Mononuclear cell (primary cell): ENCODE measurements around the gene CD36. TPM values are rescaled to one million over a fixed set of nuclear protein-coding genes. Genes with fewer than 3 reads are reported as not detected.
A peak's percentile ranks its signal among the peaks of the same experiment; 100 is the strongest.

Experiments used
- H3K27me3 ChIP-seq: 2 replicates; pipeline ENCODE4 v1.6.0; 2011; ENCODE audit warnings: low read length, control low read depth; ENCODE audit not compliant: insufficient read depth
- H3K4me1 ChIP-seq: 2 replicates; pipeline ENCODE4 v1.5.1; 2011; ENCODE audit warnings: mild to moderate bottlenecking, low read length, control low read depth; ENCODE audit not compliant: insufficient read depth
- H3K4me3 ChIP-seq: 2 replicates; pipeline ENCODE4 v1.5.1; 2011; ENCODE audit warnings: mild to moderate bottlenecking, low read length, moderate library complexity
- H3K9me3 ChIP-seq: 2 replicates; pipeline ENCODE4 v1.5.1; 2011; ENCODE audit warnings: low read depth, mild to moderate bottlenecking, control low read depth, low read length
- total RNA-seq: library from RNA; depleted of rRNA; stranded (reverse); fragments of >200 nt; gene quantifications from one replicate; pipeline ENCODE4 v1.2.3, GENCODE V29; 2012

The CD36 gene
- total RNA-seq, 1 donor: 364 TPM

DNA sequence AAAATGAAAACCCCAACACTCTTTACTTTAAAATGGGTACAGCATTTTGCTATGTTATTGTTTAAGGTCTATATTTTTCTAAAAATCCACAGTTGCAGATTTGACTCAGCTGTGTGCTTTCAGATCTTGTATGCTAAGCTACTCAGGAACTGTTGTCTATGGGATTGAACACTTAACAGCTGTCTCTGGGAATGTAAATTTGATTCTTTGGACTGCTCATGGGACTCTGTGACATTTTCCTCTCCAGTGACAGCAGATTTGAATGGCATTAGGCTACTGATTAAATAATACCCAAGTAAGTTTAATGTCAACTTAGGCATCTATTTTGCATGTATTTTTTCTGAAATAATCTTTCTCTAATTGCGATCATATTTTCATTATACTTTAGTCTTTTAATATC, 1.7 kb upstream of the CD36 start:
- H3K9me3 ChIP-seq: no peaks in the 10 kb centered on the region
- H3K27me3 ChIP-seq: no peaks in the 10 kb centered on the region
- peaks cover 32% of the 10 kb centered on the region for H3K4me1 ChIP-seq
- no peak overlapping the region for H3K4me3 ChIP-seq

DNA sequence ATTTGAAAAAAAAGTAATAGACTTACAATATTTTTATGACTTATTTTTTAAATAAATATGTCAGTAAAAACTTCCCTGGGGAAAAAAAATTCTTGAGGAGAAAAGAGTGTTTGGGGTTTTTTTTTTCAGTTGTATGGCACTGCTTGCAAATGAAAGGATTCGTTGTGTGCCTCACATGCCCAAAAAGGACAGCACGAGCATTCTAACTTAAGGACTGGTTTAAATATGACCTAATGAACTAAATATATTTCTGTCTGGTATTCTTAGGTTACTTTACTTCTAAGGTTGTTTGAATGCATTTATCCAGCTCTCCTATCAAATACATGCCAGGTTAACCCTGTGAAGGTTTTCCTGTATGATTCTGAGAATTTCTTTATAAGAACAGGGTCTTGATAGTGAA, 988 bp upstream of the CD36 start:
- Histone ChIP-seq H3K27me3 (no peaks in the 10 kb centered on the region), H3K4me1 (peaks cover 29% of the 10 kb centered on the region), H3K4me3 (no peak overlapping the region), H3K9me3 (no peaks in the 10 kb centered on the region)

DNA sequence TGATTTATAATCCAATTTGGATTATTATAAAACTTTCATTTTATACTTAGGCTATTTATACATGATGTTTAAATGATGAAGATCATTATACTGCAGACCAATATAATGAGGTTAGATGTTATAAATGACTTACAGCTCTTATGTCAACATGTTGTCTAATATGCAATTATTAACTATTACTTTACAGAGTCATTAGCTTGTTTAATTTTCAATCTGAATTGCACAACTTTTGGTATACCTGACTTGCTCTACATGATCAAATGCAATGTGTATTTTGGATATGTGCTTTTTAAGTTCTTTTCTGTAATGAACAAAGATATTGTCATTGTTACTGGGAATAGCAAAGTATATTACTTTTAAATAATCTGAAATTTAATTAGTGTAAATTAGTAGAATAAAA, 569 bp downstream of the CD36 start:
- no peaks in the 10 kb centered on the region for H3K9me3 ChIP-seq
- peaks cover 35% of the 10 kb centered on the region for H3K4me1 ChIP-seq
- peak overlapping the region; percentile 42 for H3K4me3 ChIP-seq
- H3K27me3 ChIP-seq: no peaks in the 10 kb centered on the region

DNA sequence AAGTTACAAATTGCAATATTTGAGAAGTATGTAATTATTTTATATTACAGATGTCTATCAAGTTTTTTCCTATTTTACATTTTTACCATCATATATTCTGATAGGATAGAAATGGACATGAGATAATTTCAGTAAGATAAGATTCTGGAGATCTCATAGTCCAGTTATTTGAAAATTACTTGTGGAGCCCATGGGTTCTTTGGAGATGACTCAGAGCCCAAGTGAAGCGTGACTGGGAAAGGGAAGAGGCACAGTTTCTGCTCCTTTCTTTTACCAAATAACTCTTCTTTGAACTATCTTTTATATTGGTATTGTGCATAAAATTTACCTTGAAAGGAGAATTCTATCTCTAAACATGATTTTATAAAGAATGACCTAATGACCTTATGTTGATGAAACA, 2.4 kb downstream of the CD36 start:
- no peaks in the 10 kb centered on the region for H3K27me3 ChIP-seq
- H3K4me3 ChIP-seq: peak overlapping the region; percentile 42
- peaks cover 27% of the 10 kb centered on the region for H3K4me1 ChIP-seq
- no peaks in the 10 kb centered on the region for H3K9me3 ChIP-seq

DNA sequence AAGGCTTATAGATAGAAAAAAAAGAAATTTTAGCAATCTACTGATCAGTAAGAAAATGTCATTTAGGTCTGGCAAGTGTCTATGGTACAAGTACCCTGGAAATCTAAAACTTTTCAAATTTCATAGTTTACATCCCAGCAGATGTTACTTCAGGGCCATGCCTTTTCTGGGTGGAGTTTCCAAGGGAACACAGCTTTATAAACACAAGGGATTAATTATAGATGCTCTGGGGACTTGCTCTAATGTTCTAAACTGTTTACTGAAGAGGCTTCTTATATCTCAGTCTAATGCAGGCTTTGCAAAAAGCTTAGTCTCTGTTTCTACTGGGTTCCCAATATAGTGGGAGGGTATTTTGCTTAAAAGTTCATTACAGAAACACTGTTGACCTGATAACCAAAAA, 3.1 kb downstream of the CD36 start:
- H3K27me3 ChIP-seq: no peaks in the 10 kb centered on the region
- no peaks in the 10 kb centered on the region for H3K9me3 ChIP-seq
- H3K4me1 ChIP-seq: peaks cover 23% of the 10 kb centered on the region
- H3K4me3 ChIP-seq: peak overlapping the region; percentile 42

DNA sequence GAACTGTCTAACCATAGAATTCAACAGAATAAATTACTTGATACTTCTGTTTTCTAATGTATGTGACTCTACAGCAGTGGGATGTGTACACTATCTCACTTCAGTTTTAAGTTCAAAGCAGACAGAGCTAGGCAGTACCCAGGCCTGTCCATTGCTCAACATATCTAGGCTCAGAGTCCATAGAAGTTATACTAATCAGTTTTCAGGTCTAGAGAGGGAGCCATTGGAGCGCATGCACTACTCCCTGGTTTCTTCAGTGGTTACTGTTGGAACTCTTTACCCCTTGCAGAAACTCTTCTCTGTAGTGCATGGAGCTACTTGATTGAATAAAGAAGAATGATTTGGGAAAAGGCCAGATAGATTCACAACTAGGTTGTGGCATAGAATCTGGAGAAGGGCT, 4.4 kb downstream of the CD36 start:
- Histone ChIP-seq H3K4me1 (peaks cover 14% of the 10 kb centered on the region), H3K27me3 (no peaks in the 10 kb centered on the region), H3K4me3 (no peak overlapping the region), H3K9me3 (no peaks in the 10 kb centered on the region)

DNA sequence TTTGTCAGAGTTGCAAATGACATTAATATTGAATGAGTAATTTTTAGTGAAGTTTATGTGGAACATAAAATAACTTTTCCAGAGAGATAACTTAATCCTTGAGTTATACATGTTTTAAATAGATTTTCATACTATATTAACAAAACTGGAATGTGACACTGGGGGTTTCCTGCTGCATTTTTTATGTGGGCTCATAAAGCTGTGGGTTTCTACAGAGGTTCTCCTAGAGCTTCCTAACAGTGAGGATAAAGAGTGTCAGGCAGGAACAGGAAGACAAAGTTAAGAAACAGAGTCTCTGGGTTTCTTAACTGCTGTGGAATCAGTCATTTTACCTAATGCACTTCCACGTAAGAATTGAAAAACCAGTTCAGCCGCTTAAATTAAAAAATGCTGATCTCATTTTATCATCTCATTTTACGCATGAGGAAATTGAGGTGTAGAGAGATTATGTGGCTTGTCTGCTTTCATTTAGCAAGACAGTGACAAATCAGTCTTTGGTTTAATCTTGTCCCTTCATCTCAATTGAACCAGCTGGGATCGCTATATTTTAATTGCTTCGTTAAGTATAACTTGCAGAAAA, 5.0 kb downstream of the CD36 start:
- no peaks in the 10 kb centered on the region for H3K9me3 ChIP-seq
- peaks cover 14% of the 10 kb centered on the region for H3K4me1 ChIP-seq
- no peak overlapping the region for H3K4me3 ChIP-seq
- H3K27me3 ChIP-seq: no peaks in the 10 kb centered on the region

DNA sequence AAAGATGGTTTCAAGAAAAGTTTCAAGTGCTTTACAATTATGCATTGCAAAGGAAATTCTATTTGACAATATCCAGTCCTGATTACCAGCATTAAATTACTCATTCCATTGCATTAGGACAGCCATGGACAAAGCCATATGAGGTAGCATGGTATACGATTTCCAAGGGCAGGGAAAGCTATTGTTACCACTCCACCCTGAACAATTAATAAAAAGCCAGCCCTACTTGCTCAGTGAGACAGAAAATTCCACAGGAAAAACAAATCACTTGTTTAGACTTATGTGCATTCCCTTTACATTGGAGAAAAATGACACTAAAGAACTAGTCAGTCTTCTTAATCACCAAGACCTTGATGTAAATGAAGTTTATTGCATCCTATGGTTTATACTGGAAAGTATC, 5.6 kb downstream of the CD36 start:
- H3K9me3 ChIP-seq: no peaks in the 10 kb centered on the region
- no peak overlapping the region for H3K4me3 ChIP-seq
- H3K4me1 ChIP-seq: peaks cover 14% of the 10 kb centered on the region
- no peaks in the 10 kb centered on the region for H3K27me3 ChIP-seq

DNA sequence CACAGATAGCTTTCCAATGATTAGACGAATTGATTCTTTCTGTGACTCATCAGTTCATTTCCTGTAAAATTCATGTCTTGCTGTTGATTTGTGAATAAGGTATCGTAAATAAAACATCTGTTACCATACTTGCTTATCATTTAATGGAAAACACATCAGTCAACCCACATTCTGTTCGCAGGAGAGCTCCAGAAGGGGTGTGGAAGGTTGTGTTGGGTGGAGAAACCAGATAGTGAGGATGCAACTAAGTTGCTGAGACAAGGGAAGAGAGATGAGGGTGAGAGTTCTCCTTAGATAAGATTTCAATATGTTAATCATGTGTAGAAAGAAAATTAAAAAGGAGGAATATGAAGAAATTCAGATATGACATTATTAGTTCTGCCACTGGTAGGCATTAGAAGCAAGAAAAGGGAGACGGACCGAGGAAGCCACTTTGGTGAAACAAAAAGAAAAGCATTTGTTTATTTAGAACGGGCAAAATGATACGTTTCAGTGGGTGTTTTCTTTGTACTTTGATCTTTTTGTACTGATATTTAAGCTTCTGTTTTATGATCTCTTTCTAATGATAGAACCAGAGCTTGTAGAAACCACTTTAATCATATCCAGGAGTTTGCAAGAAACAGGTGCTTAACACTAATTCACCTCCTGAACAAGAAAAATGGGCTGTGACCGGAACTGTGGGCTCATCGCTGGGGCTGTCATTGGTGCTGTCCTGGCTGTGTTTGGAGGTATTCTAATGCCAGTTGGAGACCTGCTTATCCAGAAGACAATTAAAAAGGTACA, 7.8 kb downstream of the CD36 start:
- Histone ChIP-seq H3K4me1 (peaks cover 14% of the 10 kb centered on the region), H3K9me3 (no peaks in the 10 kb centered on the region), H3K27me3 (no peaks in the 10 kb centered on the region), H3K4me3 (no peak overlapping the region)

DNA sequence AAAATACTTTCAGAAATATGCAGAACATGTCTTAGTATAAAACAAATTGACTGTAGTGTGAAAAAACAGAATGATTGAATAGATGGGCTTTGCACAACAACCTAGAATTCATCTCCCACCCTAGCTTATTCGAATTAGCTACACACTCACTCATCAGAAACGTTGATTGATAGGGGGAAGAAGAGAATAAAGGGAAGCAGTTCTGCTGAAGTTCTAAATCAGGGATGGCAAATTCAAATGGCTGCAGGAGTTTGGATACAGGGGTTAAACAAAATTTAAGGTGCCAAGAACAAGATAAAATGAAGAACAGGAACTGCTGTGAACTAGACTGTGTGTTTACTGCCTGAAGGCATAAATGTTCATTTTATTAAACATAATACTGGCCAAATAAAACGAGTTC, 9.0 kb downstream of the CD36 start:
- Histone ChIP-seq H3K27me3 (no peaks in the 10 kb centered on the region), H3K4me3 (no peak overlapping the region), H3K9me3 (no peaks in the 10 kb centered on the region), H3K4me1 (peaks cover 10% of the 10 kb centered on the region)

DNA sequence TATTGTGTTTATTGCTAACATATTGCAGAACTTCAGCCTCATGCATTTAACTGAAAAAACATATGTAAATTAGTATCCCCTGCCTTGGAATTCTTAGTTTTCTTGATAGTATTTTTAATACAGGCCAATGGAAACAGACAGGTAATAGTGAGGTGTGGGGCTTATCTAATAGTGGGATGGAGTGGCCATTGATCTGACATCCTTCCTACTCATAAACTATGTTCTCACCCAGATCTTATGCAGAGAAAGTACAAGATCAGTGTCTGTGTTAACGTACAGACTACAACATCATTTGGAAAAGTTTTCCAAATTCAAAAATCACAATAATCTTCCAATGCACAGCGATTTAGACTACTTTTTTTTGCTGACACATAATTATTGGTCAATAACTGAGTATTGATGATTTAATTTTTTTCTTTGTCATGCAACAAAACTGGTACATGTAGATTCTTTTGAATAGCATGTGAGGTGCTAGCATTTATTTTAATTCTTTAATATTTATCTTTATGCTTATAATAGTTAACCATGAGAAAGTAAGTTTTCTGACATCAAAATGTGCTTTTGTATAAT, 9.7 kb downstream of the CD36 start:
- Histone ChIP-seq H3K4me3 (no peak overlapping the region), H3K4me1 (peaks cover 10% of the 10 kb centered on the region), H3K27me3 (no peaks in the 10 kb centered on the region), H3K9me3 (no peaks in the 10 kb centered on the region)

DNA sequence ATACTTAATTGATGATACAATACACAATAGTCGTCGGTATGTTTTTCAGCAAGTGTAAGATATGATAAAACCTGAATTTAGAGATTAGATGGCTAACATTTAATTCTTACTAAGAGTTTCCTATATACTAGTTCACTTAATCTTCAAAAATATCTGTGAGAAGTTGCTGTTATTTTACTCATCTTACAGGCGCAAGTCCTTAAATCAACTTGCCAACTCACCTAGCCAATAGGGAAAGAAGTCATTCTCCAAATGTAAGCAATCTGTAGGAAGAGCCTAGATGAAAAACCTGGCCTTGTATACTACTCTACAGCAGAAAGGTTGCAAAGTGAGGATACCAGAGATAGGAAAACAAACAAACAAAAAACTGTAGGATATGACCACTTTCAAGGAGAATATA, 10.6 kb downstream of the CD36 start:
- H3K4me1 ChIP-seq: peaks cover 3% of the 10 kb centered on the region
- H3K27me3 ChIP-seq: no peaks in the 10 kb centered on the region
- no peaks in the 10 kb centered on the region for H3K9me3 ChIP-seq
- H3K4me3 ChIP-seq: no peak overlapping the region

DNA sequence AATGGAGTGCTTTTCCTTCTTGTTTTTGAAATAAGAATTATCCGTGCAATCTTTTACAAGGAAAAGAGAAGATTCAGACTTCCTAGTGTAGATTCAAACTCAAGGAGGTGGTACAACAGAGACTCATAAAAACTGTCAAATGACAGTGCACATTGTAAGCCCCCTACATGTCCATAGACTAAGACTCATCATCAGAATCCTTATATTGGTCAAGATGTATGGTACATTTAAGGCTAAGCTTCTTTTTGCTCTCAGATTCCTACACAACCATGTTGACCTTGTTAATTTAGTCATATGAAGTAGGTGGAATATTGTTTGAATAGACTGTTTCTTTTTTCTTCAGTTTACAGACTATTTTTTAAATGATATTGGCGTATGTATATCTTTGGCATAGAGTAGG, 11.6 kb downstream of the CD36 start:
- no peaks in the 10 kb centered on the region for H3K27me3 ChIP-seq
- no peaks in the 10 kb centered on the region for H3K4me1 ChIP-seq
- H3K9me3 ChIP-seq: no peaks in the 10 kb centered on the region
- no peak overlapping the region for H3K4me3 ChIP-seq

DNA sequence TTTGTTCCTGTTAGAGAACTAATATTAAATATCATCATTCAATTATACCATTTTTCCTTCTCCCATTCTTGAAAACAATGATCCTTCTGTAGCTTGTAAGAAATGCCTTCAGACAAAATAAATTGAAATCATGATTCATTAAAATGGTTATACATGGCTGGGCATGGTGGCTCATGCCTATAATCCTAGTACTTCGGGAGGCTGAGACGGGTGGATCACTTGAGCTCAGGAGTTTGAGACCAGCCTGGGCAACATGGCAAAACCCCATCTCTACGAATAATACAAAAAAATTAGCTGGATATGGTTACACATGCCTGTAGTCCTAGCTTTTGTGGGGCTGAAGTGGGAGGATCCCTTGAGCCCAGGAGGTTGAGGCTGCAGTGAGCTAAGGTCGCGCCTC, 13.0 kb downstream of the CD36 start:
- no peaks in the 10 kb centered on the region for H3K4me1 ChIP-seq
- H3K9me3 ChIP-seq: no peaks in the 10 kb centered on the region
- H3K4me3 ChIP-seq: no peak overlapping the region
- no peaks in the 10 kb centered on the region for H3K27me3 ChIP-seq

DNA sequence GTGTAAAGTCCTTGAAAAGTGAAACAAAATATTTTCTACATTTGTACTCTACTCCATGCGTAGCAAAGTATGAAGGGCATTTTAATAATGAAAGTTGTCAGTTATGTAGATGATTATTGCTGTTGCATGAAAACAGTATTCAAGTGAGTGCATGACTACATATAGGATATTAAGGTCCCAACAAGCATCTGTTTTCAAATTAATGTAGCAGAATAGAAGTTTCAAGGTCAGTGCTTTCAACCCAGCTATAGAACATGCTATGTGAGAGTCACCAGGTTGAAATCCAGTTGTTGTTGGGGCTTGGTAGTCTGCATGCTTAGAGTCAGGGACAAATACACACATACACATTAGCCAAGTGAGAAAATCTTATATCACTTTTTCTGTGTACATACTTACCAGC, 14.8 kb downstream of the CD36 start:
- no peaks in the 10 kb centered on the region for H3K9me3 ChIP-seq
- H3K27me3 ChIP-seq: no peaks in the 10 kb centered on the region
- peaks cover 3% of the 10 kb centered on the region for H3K4me1 ChIP-seq
- H3K4me3 ChIP-seq: no peak overlapping the region

DNA sequence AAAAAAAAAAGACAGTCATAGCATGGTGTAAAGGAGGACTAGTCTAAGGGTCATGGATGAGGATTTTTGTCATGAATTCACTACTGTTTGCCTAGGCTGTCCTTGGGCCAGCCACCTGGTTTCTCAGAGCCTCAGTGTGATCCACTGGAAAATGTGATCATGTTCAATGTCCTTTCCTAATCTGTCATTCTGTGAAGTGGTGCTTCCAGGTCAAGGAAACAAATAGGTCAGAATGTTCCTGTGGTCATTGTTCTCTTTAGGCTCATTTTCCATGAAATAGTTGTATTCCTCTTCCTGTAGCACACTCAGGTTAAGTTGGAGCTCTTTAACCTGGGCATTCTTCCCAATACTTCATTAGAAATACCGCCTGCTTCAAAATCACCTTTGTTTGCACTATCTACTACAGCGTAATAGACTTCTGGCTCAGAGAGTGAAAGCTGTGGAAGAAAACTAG, 16.5 kb downstream of the CD36 start:
- Histone ChIP-seq H3K4me3 (no peak overlapping the region), H3K4me1 (peaks cover 9% of the 10 kb centered on the region), H3K27me3 (no peaks in the 10 kb centered on the region), H3K9me3 (no peaks in the 10 kb centered on the region)
